Esophagus (tissue), 2 donors: Measurements from ENCODE around the gene NFIB. TPM values are rescaled to one million over a fixed set of nuclear protein-coding genes. Genes with fewer than 3 reads are reported as not detected.

Source experiments
- H3K27ac ChIP-seq, 2 donors: one replicate each; pipeline ENCODE4 v1.5.1; 2013; ENCODE audit warnings: low read depth in 2 of 2, mild to moderate bottlenecking in 2 of 2, inconsistent platforms in 1 of 2, low read length in 1 of 2, moderate library complexity in 1 of 2
- H3K27me3 ChIP-seq, 2 donors: one replicate each; pipeline ENCODE4 v1.6.1; 2013; ENCODE audit warnings: low read length in 2 of 2, control low read depth in 1 of 2, mild to moderate bottlenecking in 1 of 2; ENCODE audit not compliant: insufficient read depth in 2 of 2, control insufficient read depth in 1 of 2
- H3K36me3 ChIP-seq, 2 donors: one replicate each; pipeline ENCODE4 v1.6.1; 2013; ENCODE audit warnings: low read length in 1 of 2; ENCODE audit not compliant: control insufficient read depth in 2 of 2, insufficient read depth in 2 of 2
- H3K4me1 ChIP-seq, 2 donors: one replicate each; pipeline ENCODE4 v1.6.1; 2013; ENCODE audit warnings: low read length in 1 of 2; ENCODE audit not compliant: control insufficient read depth in 2 of 2, insufficient read depth in 2 of 2
- H3K4me3 ChIP-seq, 2 donors: one replicate each; pipeline ENCODE4 v1.5.1; 2013; ENCODE audit warnings: low read length in 2 of 2, mild to moderate bottlenecking in 2 of 2, low read depth in 1 of 2, moderate library complexity in 1 of 2
- H3K9me3 ChIP-seq, 2 donors: one replicate each; pipeline ENCODE4 v1.6.1; 2013; ENCODE audit warnings: mild to moderate bottlenecking in 2 of 2, low read depth in 1 of 2, low read length in 1 of 2, moderate library complexity in 1 of 2; ENCODE audit not compliant: control insufficient read depth in 2 of 2, insufficient read depth in 1 of 2
- whole genome bisulfite sequencing, 2 donors: extraction: QIAGEN DNeasy Blood & Tissue Kit; methylation state at CpG; one replicate each; pipeline ENCODE4 v1.1.7; 2013; 5-methylcytosine and 5-hydroxymethylcytosine counted together
- polyA plus RNA-seq, 2 donors: library from polyadenylated mRNA; stranded (reverse); fragments of 200-250 nt; gene quantifications; one replicate each; pipeline ENCODE4 v1.2.3, GENCODE V29; 2013
- donor health status: healthy with polysubstance abuse.
- donor health status: Bipolar disorder and iron deficiency.

Gene NFIB
- polyA plus RNA-seq, 2 donors = 4.0 to 6.6 TPM

- Histone ChIP-seq H3K4me3 (no peak overlapping the region), H3K27me3 (peaks cover 0 to 2% of the 10 kb centered on the region in 2 donors), H3K4me1 (no peaks in the 10 kb centered on the region), H3K27ac (peak overlapping the region; percentile 27 to 68), H3K9me3 (no peaks in the 10 kb centered on the region), H3K36me3 (no peaks in the 10 kb centered on the region)
- WGBS, 2 donors = 53 to 59% methylated on average over 11 of the region's 11 CpGs
These were observed 36.8 kb upstream of the NFIB start for GRCh38 chr9:14350754-14351153.

DNA sequence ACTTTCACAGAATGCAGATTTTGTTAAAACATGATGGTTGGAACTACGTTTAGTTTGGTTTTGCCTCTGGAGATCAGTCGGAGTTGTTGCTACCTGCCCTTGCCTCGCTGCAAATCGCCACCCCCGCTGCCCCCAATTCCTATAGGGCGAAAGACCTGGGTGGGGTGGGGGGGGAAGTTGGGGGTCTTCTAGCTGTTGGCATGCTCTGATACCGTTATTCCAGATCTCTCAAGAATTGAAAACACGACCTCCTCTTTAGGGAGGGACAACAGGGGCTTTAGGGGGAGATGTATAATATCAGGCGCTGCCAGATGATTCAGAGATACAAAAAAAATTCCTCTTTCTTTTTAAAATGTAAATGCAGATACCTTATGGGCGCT, 36.4 kb upstream of the NFIB start:
- no peaks in the 10 kb centered on the region for H3K36me3 ChIP-seq
- H3K4me3 ChIP-seq = no peak overlapping the region
- no peaks in the 10 kb centered on the region for H3K9me3 ChIP-seq
- no peaks in the 10 kb centered on the region for H3K4me1 ChIP-seq
- 49 to 57% methylated on average over 10 of the region's 10 CpGs for WGBS, 2 donors
- peak overlapping the region; percentile 27 to 68 for H3K27ac ChIP-seq
- H3K27me3 ChIP-seq = peaks cover 2% of the 10 kb centered on the region in 2 donors

DNA sequence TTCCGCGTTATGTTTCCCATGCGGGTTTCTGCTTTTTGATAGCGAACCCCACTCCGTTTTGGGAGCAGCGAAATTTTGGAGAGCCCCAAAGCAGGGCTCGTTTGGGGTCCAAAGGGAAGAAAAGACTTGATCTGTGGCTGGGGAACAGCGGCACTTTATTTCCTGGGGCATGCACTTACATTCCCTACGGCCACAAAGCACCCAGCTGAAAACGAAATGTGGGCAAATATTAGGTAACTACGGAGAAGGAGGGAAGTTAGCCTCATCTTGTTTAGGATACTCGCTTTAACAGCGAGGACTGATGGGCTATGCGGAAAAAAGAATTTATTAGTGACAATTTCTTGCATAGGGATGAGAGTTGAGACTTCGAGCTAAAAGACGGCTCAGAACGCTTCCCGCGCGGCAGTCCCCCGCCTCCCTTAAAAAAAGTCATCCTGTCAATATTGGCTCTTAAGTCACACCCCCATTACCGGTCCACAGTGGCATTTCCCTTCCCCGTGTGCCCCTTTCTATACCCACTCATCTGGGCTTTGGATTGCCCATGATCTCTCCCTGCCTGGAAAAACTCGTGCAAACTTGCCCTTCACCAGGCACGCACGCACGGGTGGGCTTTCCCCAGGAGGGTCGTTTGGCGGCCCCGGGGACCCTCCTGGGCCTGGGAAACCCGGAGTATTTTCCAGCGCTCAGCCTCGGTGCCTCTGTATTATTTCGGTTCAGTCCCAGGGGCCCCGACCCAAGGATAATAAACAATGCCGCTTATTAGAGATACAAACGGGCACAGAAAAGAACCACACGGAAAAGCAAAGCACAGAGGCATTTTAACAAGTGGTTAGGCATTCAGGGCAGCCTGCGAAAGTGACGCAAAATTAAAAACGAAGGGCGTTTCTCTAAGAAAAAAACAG, 35.8 kb upstream of the NFIB start:
- WGBS, 2 donors = 21 to 25% methylated on average over 42 of the region's 42 CpGs
- peak overlapping the region; percentile 68 to 70 for H3K27ac ChIP-seq
- peaks cover 2% of the 10 kb centered on the region in 2 donors for H3K27me3 ChIP-seq
- no peaks in the 10 kb centered on the region for H3K9me3 ChIP-seq
- H3K4me3 ChIP-seq = peak overlapping the region; percentile 39 to 53
- H3K4me1 ChIP-seq = no peaks in the 10 kb centered on the region
- no peaks in the 10 kb centered on the region for H3K36me3 ChIP-seq

DNA sequence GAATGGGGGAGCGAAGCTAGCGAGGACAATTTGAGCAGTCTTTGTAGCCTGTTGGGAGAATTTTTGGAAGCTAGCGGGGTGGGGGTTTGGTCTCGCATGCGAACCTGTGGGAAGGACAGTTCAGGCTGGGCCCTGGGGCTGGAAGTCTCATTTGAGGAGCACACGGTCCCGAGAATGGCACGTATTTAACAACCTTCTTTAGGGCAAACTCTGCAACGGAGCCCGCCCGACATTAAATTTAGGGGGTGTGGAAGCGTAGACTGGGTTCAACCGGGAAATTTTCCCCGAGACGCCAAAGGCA, 35.2 kb upstream of the NFIB start:
- H3K4me3 ChIP-seq = peak overlapping the region; percentile 39 to 53
- 14 to 16% methylated on average over 15 of the region's 15 CpGs for WGBS, 2 donors
- no peaks in the 10 kb centered on the region for H3K9me3 ChIP-seq
- no peaks in the 10 kb centered on the region for H3K4me1 ChIP-seq
- peaks cover 0 to 2% of the 10 kb centered on the region in 2 donors for H3K27me3 ChIP-seq
- H3K36me3 ChIP-seq = no peaks in the 10 kb centered on the region
- H3K27ac ChIP-seq = peak overlapping the region; percentile 68 to 70

DNA sequence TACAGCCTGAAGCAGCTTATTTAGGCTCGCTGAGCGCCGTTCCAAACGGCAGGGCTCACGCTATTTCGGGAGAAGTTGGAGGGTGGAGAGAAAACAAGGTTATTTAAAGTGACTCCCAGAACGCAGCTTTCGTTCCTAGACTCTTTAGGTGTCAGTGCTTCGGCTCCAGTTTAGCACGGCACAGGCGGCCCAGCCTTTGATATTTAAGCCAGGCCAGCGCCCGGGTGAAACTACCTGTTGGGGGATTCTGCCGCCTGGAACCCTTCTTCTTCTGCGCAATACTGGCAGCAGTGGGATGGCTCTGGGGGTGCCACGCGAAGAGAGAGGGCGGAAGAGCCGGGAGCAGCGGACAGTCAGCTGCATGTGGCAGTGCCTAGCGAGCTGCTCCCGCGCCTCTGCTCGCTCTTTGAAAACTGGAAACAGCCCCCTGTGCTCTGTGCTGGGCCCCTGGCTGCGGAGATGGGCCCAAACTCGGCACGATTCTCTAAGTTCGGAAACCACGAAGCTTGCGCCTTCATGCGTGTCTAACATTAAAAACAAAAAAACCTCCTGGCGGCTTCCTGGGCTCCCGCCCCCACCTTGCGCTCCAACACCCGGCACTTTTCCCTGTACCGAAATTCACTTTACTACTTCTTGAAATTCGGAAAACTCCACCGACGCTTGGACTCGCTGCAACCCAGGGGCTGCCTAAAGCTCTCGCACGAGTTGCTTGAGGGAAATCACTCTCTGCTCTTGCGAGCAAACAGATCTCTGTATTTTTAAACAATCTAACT, 34.6 kb upstream of the NFIB start:
- no peaks in the 10 kb centered on the region for H3K9me3 ChIP-seq
- no peaks in the 10 kb centered on the region for H3K4me1 ChIP-seq
- H3K27ac ChIP-seq = peak overlapping the region; percentile 68 to 80
- H3K36me3 ChIP-seq = no peaks in the 10 kb centered on the region
- peak overlapping the region; percentile 39 to 53 for H3K4me3 ChIP-seq
- peaks cover 0 to 2% of the 10 kb centered on the region in 2 donors for H3K27me3 ChIP-seq
- WGBS, 2 donors = 7 to 10% methylated on average over 43 of the region's 43 CpGs

- Histone ChIP-seq H3K36me3 (no peaks in the 10 kb centered on the region), H3K27ac (peak overlapping the region; percentile 68 to 80), H3K27me3 (peaks cover 0 to 2% of the 10 kb centered on the region in 2 donors), H3K9me3 (no peaks in the 10 kb centered on the region), H3K4me3 (peak overlapping the region; percentile 48 to 53), H3K4me1 (no peaks in the 10 kb centered on the region)
- 1 to 2% methylated on average over 10 of the region's 10 CpGs for WGBS, 2 donors
These were observed 34.1 kb upstream of the NFIB start for GRCh38 chr9:14348123-14348372.

GRCh38 chr9:14347406-14348122, 33.6 kb upstream of the NFIB start:
- Histone ChIP-seq H3K9me3 (no peaks in the 10 kb centered on the region), H3K36me3 (no peaks in the 10 kb centered on the region), H3K27me3 (peaks cover 0 to 2% of the 10 kb centered on the region in 2 donors), H3K4me3 (peak overlapping the region; percentile 48 to 53), H3K4me1 (no peaks in the 10 kb centered on the region), H3K27ac (peak overlapping the region; percentile 68 to 74)
- WGBS, 2 donors = 2 to 4% methylated on average over 49 to 53 of the region's 53 CpGs

DNA sequence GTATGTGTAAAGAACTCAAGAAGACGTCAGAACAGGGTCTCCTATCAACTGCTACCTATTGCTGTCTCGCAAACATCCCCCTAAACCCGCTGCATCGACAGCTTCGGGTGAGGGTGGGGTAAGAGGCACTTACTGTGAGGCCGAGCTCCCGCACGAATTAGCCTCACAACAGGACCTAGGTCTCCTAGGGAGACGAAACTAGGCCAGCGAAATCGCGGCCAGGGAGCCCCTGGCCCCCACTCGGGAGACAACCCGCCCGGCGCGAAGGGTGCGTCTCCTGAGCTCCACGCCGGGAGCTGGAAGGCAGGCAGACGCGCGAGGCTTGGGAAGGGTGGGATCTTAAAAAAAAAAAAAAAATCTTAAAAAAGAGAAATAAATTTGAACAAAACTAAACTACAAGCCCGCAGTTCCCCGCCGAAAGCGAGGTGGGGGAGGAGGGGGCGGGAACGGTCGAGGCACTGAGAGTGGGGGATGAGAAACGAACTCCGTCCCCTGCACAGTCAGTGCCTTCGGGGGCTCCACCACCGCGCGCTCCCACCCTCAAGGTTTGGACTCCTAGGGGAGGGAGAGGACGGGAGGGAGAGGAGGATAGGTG, 33.0 kb upstream of the NFIB start:
- H3K36me3 ChIP-seq = no peaks in the 10 kb centered on the region
- no peaks in the 10 kb centered on the region for H3K4me1 ChIP-seq
- peak overlapping the region; percentile 68 to 74 for H3K27ac ChIP-seq
- H3K27me3 ChIP-seq = peaks cover 0 to 2% of the 10 kb centered on the region in 2 donors
- WGBS, 2 donors = 7 to 12% methylated on average over 35 to 37 of the region's 37 CpGs
- H3K4me3 ChIP-seq = peak overlapping the region; percentile 48 to 53
- no peaks in the 10 kb centered on the region for H3K9me3 ChIP-seq

GRCh38 chr9:14346231-14346791, 32.4 kb upstream of the NFIB start:
- Histone ChIP-seq H3K36me3 (no peaks in the 10 kb centered on the region), H3K4me3 (peak overlapping the region; percentile 17 to 53), H3K4me1 (no peaks in the 10 kb centered on the region), H3K27me3 (peaks cover 0 to 2% of the 10 kb centered on the region in 2 donors), H3K27ac (peak overlapping the region; percentile 12 to 63), H3K9me3 (no peaks in the 10 kb centered on the region)
- WGBS, 2 donors = 26 to 35% methylated on average over 35 of the region's 35 CpGs
